ENCODE results near the gene SLC35E1. TPM values are rescaled to one million over a fixed set of nuclear protein-coding genes. Genes with fewer than 3 reads are reported as not detected.

Gene SLC35E1
- total and polyA plus RNA-seq, 2 of the 13 experiments (the other 11 are each of a cell fraction or from before 2014, with no cell fraction given) = 21.2 to 46.5 TPM

DNA sequence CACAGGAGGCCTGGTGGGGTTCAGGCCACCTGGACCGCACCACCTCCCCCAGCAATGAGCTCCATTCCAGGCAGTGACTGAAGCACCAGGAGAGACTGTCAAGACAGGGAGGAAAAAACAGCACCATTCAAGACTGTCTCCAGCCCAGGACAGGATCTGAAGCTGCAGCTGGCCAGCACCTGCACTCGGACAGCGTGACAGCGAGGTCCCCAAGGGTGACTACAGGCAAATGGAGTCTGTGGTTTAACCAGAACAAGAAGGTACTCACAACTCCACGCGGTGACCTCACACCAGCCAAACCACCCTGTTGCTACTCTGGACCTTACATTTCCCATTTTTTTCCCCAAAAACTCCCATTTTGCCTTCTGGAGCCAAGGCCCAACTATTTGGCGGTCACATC, 46.0 kb upstream of the SLC35E1 start:
- in situ Hi-C loops (cut with HindIII; ENCODE audit: extremely low pct_ligation_motif_present, low pct_unique_long_range_greater_than_20kb) (no loop called here), intact Hi-C loops (cut with micrococcal nuclease; ENCODE audit: unreplicated experiment) (no loop called here)
- Histone ChIP-seq H3K9ac (ENCODE audit: insufficient read depth, low read depth, low read length) (no peak overlapping the region), H3K4me1 (ENCODE audit: insufficient read depth, low read length) (peaks cover 18% of the 10 kb centered on the region), H2AFZ (ENCODE audit: low read length) (no peak overlapping the region), H3K27me3 (ENCODE audit: control insufficient read depth in 1 of 2, insufficient read depth in 2 of 2, low read length in 2 of 2) (no peaks in the 10 kb centered on the region), H4K20me1 (ENCODE audit: insufficient read depth, low read length) (peaks cover 14% of the 10 kb centered on the region), H3K79me2 (ENCODE audit: insufficient read depth, low read length) (peaks cover 96% of the 10 kb centered on the region), H3K4me2 (ENCODE audit: low read depth, low read length) (no peak overlapping the region), H3K9me3 (ENCODE audit: low read length) (no peaks in the 10 kb centered on the region), H3K36me3 (replicated peaks in 1 of 2; ENCODE audit: control insufficient read depth in 1 of 2, insufficient read depth in 2 of 2, low read length in 2 of 2) (peaks cover 0 to 4% of the 10 kb centered on the region in 2 experiments; a peak in 2 of 5 replicates), H3K4me3 (replicated peaks in 1 of 3; ENCODE audit: insufficient read depth in 1 of 3, low read depth in 2 of 3, low read length in 3 of 3) (no peak overlapping the region), H3K27ac (ENCODE audit: extremely low read length, insufficient read depth, low read length) (no peak overlapping the region)
- WGBS (ENCODE audit: low lambda C conversion rate) = 98% methylated on average over 6 of the region's 7 CpGs
- ATAC-seq = no peak
- ChIA-PET CTCF (ENCODE audit: low intra/inter-chr PET ratio, low total read pairs) (no interaction called here), POLR2A (interaction anchor here (1.8 kb wide), 1 partner anchor 46 kb away, joined by 4 read pairs; the partner anchor contains the start of gene SLC35E1)
- no TSS peak for BruUV-seq (replicated peaks)
- DNase-seq (ENCODE audit: low spot score) = no peak
- FAIRE-seq = no peak
- TF ChIP-seq TRIM24 (CRISPR knock-in tag; IDR thresholded peaks at IDR 0.05) = no peak
- TF ChIP-seq ZNF891 (CRISPR knock-in tag; IDR thresholded peaks at IDR 0.05) = 0 out of 2 replicates have a peak, but pooled peaks have one; percentile 21

DNA sequence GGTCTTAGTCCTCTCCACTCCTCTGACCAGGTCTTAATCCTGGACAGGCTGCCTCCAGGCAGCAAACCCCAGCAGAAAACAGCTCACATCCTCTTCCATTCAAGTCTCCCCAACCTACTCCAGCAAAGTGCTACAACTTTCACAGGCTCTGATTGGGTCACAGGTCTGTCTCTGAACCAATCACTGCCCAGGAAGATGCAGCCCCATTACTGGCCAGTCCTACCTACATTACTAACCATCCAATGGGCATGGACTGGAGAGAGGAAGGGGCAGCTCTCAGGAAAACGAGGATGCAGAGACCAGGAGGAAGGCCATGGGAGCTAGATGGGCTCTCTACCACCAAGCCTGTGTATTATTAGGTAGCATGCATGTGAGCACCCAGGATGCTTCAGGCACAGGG, 43.6 kb upstream of the SLC35E1 start:
- H2AFZ ChIP-seq (ENCODE audit: low read length) = no peak overlapping the region
- H3K4me2 ChIP-seq (ENCODE audit: low read depth, low read length) = no peak overlapping the region
- ChIA-PET CTCF (ENCODE audit: low intra/inter-chr PET ratio, low total read pairs) (no interaction called here), POLR2A (no interaction called here)
- H3K27ac ChIP-seq (ENCODE audit: extremely low read length, insufficient read depth, low read length) = no peak overlapping the region
- peaks cover 6% of the 10 kb centered on the region for H3K4me1 ChIP-seq (ENCODE audit: insufficient read depth, low read length)
- WGBS (ENCODE audit: low lambda C conversion rate) = 100% methylated on average over 1 of the region's 1 CpG
- in situ Hi-C loops (cut with HindIII; ENCODE audit: extremely low pct_ligation_motif_present, low pct_unique_long_range_greater_than_20kb) (no loop called here), intact Hi-C loops (cut with micrococcal nuclease; ENCODE audit: unreplicated experiment) (no loop called here)
- DNase-seq (ENCODE audit: low spot score) (no peak), FAIRE-seq (no peak), ATAC-seq (no peak)
- H3K36me3 ChIP-seq (replicated peaks in 1 of 2; ENCODE audit: control insufficient read depth in 1 of 2, insufficient read depth in 2 of 2, low read length in 2 of 2) = no peaks in the 10 kb centered on the region; a peak in 1 of 5 replicates
- no peaks in the 10 kb centered on the region for H3K27me3 ChIP-seq (ENCODE audit: control insufficient read depth in 1 of 2, insufficient read depth in 2 of 2, low read length in 2 of 2)
- H3K9ac ChIP-seq (ENCODE audit: insufficient read depth, low read depth, low read length) = no peak overlapping the region
- TF ChIP-seq THYN1 (CRISPR knock-in tag; IDR thresholded peaks at IDR 0.05; ENCODE audit: borderline replicate concordance, low read depth) = no peak
- TF ChIP-seq CBX1 (IDR thresholded peaks at IDR 0.05; ENCODE audit: low read depth) = no peak
- no peak for TF ChIP-seq YEATS4 (CRISPR knock-in tag; IDR thresholded peaks at IDR 0.05; ENCODE audit: borderline replicate concordance)
- H3K79me2 ChIP-seq (ENCODE audit: insufficient read depth, low read length) = peaks cover 94% of the 10 kb centered on the region
- no peak overlapping the region for H3K4me3 ChIP-seq (replicated peaks in 1 of 3; ENCODE audit: insufficient read depth in 1 of 3, low read depth in 2 of 3, low read length in 3 of 3)
- BruUV-seq (replicated peaks) = no TSS peak
- no peaks in the 10 kb centered on the region for H3K9me3 ChIP-seq (ENCODE audit: low read length)
- H4K20me1 ChIP-seq (ENCODE audit: insufficient read depth, low read length) = peaks cover 14% of the 10 kb centered on the region

Data from HepG2 (cell line).